Amniotic epithelial cell (primary cell): ENCODE results near the gene BPIFB3.
A peak's percentile ranks its signal among the peaks of the same experiment; 100 is the strongest.
"Not testable (repeated sequence)": the region's sequence is repeated elsewhere in the genome, so short reads cannot be mapped to it uniquely, and the experiment has no call there.

Experiments
- DNase-seq: peaks from one replicate; pipeline ENCODE4 v3.0.0-alpha.2; 2010; ENCODE audit warnings: low read depth

Gene BPIFB3

GRCh38 chr20:33086052-33086722, 32.5 kb downstream of the BPIFB3 start:
- DNase-seq, result no peak

- DNase-seq, result no peak
These were observed 37.4 kb downstream of the BPIFB3 start for GRCh38 chr20:33091147-33091546.

GRCh38 chr20:33091693-33092092, 38.0 kb downstream of the BPIFB3 start:
- DNase-seq, result no peak

- DNase-seq, result no peak
These were observed 38.7 kb downstream of the BPIFB3 start for GRCh38 chr20:33092361-33092760.

DNA sequence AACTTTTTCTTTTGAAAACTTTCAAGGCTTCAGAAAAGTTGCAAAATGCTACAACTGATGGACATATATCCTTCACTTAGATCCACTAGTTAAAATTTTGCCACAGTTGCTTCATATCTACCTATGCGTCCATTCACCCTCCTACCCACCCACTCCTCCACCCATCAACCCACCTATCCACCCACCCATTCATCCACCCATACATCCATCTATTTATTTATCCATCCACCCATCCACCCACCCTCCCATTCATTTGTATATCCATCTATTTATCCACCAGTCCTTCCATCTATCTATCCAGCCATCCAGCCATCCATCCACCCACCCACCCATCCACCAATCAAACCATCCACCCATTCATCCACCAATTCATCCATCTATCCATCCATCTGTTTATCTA, 39.4 kb downstream of the BPIFB3 start:
- no peak for DNase-seq

DNA sequence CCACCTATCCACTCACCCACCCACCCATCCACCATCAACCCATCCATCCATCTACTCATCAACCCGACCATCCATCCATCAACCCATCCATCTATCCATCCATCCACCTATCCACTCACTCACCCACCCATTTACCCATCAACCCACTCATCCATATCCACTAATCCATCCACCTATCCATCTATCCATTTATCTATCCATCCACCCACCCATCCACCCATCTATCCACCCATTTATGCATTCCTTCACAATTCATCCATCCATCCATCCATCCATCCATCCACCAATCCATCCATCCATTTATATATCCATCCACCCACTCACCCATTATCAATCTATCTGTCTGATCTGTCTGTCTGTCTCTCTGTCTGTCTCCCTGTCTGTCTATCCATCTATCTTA, 39.9 kb downstream of the BPIFB3 start:
- DNase-seq, result no peak

DNA sequence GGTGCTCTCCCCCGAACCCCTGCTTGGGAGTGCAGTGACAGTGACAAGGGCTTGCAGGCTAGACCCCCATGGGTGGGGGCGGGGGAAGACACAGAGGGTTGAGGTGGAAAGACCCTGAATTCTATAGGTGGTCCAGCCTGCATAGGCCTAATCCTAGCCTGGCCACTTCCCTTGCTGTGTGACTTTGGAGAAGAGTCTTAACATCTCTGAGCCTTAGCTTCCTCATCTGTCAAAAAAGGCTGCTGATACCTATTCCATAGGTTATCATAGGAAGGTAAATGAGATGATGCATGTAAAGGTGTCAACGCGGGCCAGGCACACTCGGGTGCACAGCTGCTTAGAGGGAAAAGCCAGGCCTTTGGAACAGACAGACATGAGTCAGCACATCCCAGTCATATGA, 41.5 kb downstream of the BPIFB3 start:
- DNase-seq, result no peak

GRCh38 chr20:33095902-33096584, 42.3 kb downstream of the BPIFB3 start:
- DNase-seq, result peak; percentile 6

GRCh38 chr20:33097001-33097400, 43.3 kb downstream of the BPIFB3 start:
- DNase-seq, result no peak

- no peak for DNase-seq
These were observed 46.3 kb downstream of the BPIFB3 start for GRCh38 chr20:33099843-33100538.

GRCh38 chr20:33103556-33103955, 49.9 kb downstream of the BPIFB3 start:
- no peak for DNase-seq

DNA sequence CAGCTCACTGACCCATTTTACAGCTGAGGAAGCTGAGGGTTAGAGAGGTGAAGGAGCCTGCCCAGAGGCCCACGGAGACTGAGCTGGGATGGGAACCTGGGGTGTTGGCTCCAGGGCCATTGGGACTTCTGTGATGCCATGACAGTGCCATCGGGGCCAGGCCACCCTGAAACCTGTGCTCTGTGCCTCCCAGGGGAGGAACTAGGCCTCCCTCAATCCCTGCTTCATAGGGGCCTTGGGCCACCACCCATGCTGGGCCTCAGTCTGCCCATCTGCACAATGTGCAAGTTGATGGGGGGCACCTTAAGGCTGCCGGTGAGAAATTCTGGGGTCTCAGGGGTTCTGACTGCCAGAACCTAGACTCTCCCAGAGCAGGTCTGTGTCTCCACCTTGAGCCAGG, 50.6 kb downstream of the BPIFB3 start:
- no peak for DNase-seq

DNA sequence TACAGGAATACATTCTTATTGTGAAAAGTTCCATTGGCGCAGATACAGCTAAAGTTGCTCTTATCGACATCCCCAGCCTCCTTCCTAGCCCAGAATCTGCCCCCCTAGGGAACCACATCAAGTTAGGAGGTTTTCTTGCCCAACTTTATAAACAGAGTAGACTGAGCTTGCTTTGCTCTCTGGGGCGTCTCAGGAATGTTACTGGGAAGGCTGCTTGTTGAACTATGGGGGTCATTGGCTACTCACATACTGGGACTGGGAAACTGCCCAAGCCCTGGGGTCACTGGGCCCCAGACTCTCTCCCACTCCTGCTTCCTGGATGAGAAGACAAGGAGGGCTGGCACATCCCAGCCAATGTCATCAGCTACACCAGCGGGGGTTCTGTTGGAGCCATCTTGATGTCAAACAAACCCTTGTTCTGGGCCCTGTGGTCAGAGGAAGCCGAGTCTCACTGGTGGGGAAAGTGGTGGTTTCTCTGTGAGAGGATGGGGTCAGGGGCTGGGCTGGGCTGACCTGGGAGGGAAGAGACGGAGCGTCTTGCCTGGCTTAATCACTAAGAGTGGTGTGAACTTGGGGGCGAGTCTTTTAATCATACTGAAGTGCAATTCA, 51.7 kb downstream of the BPIFB3 start:
- no peak for DNase-seq

GRCh38 chr20:33106058-33106620, 52.4 kb downstream of the BPIFB3 start:
- DNase-seq, result not testable (repeated sequence)

DNA sequence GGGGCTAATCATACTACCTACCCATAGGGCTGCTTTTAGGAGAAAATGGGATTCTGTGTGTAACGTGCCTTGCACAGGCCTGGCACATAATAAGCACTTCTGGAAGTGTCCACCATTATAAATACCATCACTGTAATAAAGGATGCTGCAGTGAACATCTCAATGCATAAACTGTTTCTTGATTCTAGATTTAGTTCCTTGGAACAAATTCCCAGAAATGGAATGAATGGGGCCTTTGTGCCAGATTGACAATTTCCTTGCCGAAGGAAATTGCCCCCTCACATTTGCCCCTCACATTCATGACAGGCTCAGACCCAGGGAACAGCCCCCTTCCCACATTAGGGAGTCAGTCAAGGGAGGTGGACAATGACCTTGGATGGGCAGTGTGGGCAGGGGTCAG, 55.0 kb downstream of the BPIFB3 start:
- DNase-seq, result no peak

DNA sequence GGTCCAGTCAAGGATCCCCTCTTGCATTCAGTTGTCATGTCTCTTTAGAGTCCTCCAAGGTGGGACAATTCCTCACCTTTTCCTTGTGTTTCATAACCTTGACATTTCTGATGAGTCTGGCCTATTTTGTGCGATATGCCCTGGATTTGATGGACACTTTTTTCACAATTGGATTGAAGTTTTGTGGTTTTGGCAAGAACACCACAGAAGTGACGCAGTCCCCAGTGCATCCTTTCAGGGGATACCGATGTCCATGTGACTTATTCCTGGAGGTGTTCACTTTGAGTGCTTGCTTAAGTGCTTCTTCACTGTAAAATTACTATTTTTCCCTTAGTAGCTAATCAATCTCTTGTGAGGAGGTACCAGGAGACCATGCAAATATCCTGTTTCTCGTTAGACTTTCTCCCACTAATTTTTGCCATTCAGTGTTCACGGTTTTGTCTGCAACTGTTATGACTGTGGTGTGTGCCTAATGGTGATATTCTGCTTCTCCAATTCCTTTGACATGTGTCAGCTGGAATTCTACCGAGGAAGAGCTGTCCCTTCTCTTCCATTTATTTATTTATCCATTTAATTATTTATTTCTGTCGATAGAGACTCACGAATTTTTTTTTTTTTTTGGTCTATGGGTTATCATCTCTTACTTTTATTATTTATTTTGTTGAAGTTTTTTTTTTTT, 56.6 kb downstream of the BPIFB3 start:
- DNase-seq, result no peak

- DNase-seq, result no peak
These were observed 57.6 kb downstream of the BPIFB3 start for GRCh38 chr20:33111306-33111705.

- no peak for DNase-seq
These were observed 59.1 kb downstream of the BPIFB3 start for GRCh38 chr20:33112547-33113386.

DNA sequence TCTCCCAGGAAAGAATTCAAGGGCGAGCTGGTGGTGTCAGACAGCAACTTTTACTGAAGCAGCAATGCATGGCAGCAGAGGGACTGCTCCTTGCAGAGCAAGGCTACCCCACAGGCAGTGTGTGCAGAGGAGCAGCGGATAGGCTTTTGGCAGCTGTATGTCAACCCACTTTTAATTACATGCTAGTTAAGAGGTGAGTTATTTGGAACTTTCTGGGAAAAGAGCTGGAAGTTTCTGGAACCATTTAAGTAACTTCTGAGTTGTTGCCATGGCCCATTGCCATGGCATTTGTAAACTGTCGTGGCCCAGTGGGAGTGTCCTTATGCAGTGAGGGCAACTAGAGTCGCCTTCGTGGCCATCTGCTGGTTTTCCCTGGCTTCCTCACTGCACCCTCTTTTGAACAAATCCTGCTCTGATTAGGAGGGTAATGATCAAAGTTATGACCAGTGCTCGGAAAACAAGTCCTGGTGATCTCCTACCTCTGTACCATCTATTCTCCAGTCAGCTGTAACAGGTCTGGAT, 59.7 kb downstream of the BPIFB3 start:
- DNase-seq, result no peak

DNA sequence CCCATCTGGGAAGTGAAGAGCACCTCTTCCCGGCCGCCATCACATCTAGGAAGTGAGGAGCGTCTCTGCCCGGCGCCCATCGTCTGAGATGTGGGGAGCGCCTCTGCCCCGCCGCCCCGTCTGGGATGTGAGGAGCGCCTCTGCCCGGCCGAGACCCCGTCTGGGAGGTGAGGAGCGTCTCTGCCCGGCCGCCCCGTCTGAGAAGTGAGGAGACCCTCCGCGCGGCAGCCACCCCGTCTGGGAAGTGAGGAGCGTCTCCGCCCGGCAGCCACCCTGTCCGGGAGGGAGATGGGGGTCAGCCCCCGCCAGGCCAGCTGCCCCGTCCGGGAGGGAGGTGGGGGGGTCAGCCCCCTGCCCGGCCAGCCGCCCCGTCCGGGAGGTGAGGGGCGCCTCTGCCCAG, 61.8 kb downstream of the BPIFB3 start:
- not testable (repeated sequence) for DNase-seq
